Coronary artery (tissue), 2 donors: Measurements from ENCODE around the gene PARD6G.

Experiments used
- DNase-seq: peaks from one replicate; pipeline ENCODE4 v3.0.0-alpha.2; 2017; ENCODE audit warnings: low spot score
- H3K27ac ChIP-seq, 2 donors: fragments of 200-600 bp; sonication (generic); one replicate each; pipeline ENCODE4 v1.5.1; 2016 to 2019
- H3K4me3 ChIP-seq: fragments of 200-600 bp; sonication (generic); 2 replicates; pipeline ENCODE4 v1.5.1; 2016; ENCODE audit warnings: mild to moderate bottlenecking, moderate library complexity
- CTCF ChIP-seq: fragments of 200-600 bp; sonication (generic); IDR thresholded peaks from one replicate; pipeline ENCODE4 v1.5.1; 2019; ENCODE audit warnings: antibody characterized with exemption

The PARD6G gene

GRCh38 chr18:80232030-80232429 lies 15.3 kb downstream of the PARD6G start:
- no peak overlapping the region for H3K27ac ChIP-seq
- no peak for TF ChIP-seq CTCF
- H3K4me3 ChIP-seq: no peak overlapping the region
- no peak for DNase-seq

- H3K27ac ChIP-seq: no peak overlapping the region
- no peak overlapping the region for H3K4me3 ChIP-seq
- TF ChIP-seq CTCF: no peak
- no peak for DNase-seq
Observed at GRCh38 chr18:80231616-80232015, 15.7 kb downstream of the PARD6G start.

GRCh38 chr18:80231151-80231550 lies 16.2 kb downstream of the PARD6G start:
- Histone ChIP-seq H3K27ac (no peak overlapping the region), H3K4me3 (no peak overlapping the region)
- DNase-seq: peak; percentile 61
- no peak for TF ChIP-seq CTCF

- no peak for DNase-seq
- H3K27ac ChIP-seq: no peak overlapping the region
- TF ChIP-seq CTCF: no peak
- H3K4me3 ChIP-seq: no peak overlapping the region
Observed at GRCh38 chr18:80229766-80230745, 17.3 kb downstream of the PARD6G start.

- no peak overlapping the region for H3K27ac ChIP-seq
- no peak for TF ChIP-seq CTCF
- DNase-seq: no peak
Observed at GRCh38 chr18:80229363-80229762, 18.0 kb downstream of the PARD6G start.

GRCh38 chr18:80228051-80228848 lies 19.1 kb downstream of the PARD6G start:
- TF ChIP-seq CTCF: no peak
- no peak for DNase-seq
- Histone ChIP-seq H3K4me3 (no peak overlapping the region), H3K27ac (no peak overlapping the region)

More at GRCh38 chr18:80229363-80229762, 18.0 kb downstream of the PARD6G start:
- H3K4me3 ChIP-seq: no peak overlapping the region
